GM23338 (cell line): ENCODE results near the gene KIF3B.
"Not testable (repeated sequence)": the region's sequence is repeated elsewhere in the genome, so short reads cannot be mapped to it uniquely, and the experiment has no call there.

Experiments
- CTCF ChIP-seq, 2 experiments: fragments of 200-600 bp in 1 of 2; sonication (generic) in 1 of 2; conservative IDR thresholded peaks; 2 replicates each; pipeline versions ENCODE4 v1.5.1 to v1.6.1; 2016 to 2017; ENCODE audit warnings: antibody characterized with exemption in 2 of 2, low read depth in 2 of 2, mild to moderate bottlenecking in 2 of 2, moderate library complexity in 1 of 2
- EZH2 ChIP-seq: fragments of 200-600 bp; sonication (generic); IDR thresholded peaks from one replicate; pipeline ENCODE4 v1.8.0; 2017; ENCODE audit warnings: antibody characterized with exemption, mild to moderate bottlenecking, low read depth; ENCODE audit not compliant: unreplicated experiment
- EZH2phosphoT487 ChIP-seq: fragments of 200-600 bp; sonication (generic); IDR thresholded peaks from one replicate; pipeline ENCODE4 v1.8.1; 2018; ENCODE audit warnings: antibody characterized with exemption; ENCODE audit not compliant: unreplicated experiment
- JUNB ChIP-seq: IDR thresholded peaks from one replicate; pipeline ENCODE4 v1.6.1; 2016; ENCODE audit warnings: antibody characterized with exemption; ENCODE audit not compliant: unreplicated experiment
- POLR2AphosphoS5 ChIP-seq: IDR thresholded peaks from 2 replicates; pipeline ENCODE4 v1.6.1; 2016; ENCODE audit warnings: antibody characterized with exemption, low read depth
- REST ChIP-seq: IDR thresholded peaks from one replicate; pipeline ENCODE4 v1.6.1; 2018; ENCODE audit warnings: antibody characterized with exemption; ENCODE audit not compliant: unreplicated experiment
- ZNF331 ChIP-seq: fragments of 250-450 bp; sonication (Bioruptor Pico); IDR thresholded peaks from 2 replicates; pipeline ENCODE4 v1.5.0; 2020; ENCODE audit warnings: low read depth, mild to moderate bottlenecking, moderate library complexity

GRCh38 chr20:32246208-32246607, 31.2 kb upstream of the KIF3B start:
- TF ChIP-seq CTCF (conservative IDR thresholded peaks at IDR 0.05; ENCODE audit: low read depth in 2 of 2); POLR2AphosphoS5; JUNB; EZH2; EZH2phosphoT487; REST; ZNF331 (CRISPR knock-in tag): not testable (repeated sequence)
